Transverse colon (tissue), 4 donors: ENCODE results near the gene DDX60.

Source experiments
- CTCF ChIP-seq, 5 experiments: fragments of 200-600 bp in 3 of 5; fragments of 450-650 bp in 2 of 5; sonication (generic) in 3 of 5; IDR thresholded peaks; 1 replicate in 2 of 5; 2 replicates in 3 of 5; pipeline ENCODE4 v1.5.1; 2016 to 2017; ENCODE audit warnings: antibody characterized with exemption in 5 of 5, inconsistent platforms in 3 of 5, mild to moderate bottlenecking in 2 of 5, moderate library complexity in 1 of 5
- POLR2AphosphoS5 ChIP-seq, 3 donors: sonication (generic); formaldehyde crosslinking; IDR thresholded peaks; one replicate each; pipeline ENCODE4 v1.6.1; 2016; ENCODE audit warnings: antibody characterized with exemption in 3 of 3

DNA sequence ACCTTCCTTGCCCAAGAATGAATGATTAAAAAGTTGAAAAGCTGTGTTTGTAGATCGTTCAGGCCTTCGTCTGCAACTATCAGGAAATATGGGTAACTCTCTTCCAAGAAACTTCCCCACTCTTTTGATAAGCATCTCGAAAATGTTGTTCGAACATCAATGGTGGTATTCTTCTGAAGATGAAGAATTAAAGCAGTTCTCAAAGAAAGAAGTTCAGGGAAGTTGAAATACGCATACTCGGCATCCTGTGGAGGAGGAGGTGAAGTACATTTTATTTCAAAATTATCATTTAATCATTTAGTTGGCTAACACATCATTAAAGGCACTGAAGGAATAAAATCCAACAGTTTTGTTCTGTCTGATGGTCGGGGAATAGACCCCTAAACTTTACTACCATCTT, 12.1 kb downstream of the DDX60 start:
- TF ChIP-seq POLR2AphosphoS5 (IDR thresholded peaks at IDR 0.05) (no peak), CTCF (IDR thresholded peaks at IDR 0.05) (no peak)
